GM19397 (cell line): ENCODE data around the gene GRIK5.

Experiments
- ATAC-seq: cut with Tn5 transposase; IDR thresholded peaks from one replicate; pipeline ENCODE4 v1.9.1; 2021; ENCODE audit warnings: mild to moderate bottlenecking, moderate library complexity; ENCODE audit not compliant: unreplicated experiment

The GRIK5 gene

DNA sequence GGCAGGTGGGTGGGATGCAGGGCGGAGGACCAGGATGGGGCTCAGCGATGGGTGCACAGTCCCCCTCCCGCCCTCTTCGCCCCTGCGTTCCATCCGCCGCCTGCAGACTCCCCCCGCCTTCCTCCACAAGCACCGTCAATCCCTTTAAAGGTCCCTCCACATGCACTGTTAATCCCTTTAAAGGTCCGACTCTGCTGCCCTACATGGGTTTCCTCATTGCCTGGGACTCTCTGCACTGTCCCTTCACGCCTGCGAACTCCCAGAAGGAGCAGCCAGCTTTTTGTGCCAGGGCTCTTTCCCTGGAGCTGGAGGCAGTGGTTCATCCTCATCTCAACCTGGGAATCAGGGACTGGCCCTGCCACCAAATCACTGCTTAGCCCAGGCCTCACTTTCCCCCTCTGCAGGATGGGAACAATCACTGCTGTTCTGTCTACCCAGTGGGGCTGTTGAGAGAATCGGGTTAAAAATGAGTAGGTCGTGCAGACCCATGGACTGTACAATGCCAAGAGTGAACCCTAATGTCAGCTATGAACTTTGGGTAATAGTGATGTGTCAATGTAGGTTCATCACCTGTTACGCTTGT, 26.3 kb upstream of the GRIK5 start:
- ATAC-seq: no peak

DNA sequence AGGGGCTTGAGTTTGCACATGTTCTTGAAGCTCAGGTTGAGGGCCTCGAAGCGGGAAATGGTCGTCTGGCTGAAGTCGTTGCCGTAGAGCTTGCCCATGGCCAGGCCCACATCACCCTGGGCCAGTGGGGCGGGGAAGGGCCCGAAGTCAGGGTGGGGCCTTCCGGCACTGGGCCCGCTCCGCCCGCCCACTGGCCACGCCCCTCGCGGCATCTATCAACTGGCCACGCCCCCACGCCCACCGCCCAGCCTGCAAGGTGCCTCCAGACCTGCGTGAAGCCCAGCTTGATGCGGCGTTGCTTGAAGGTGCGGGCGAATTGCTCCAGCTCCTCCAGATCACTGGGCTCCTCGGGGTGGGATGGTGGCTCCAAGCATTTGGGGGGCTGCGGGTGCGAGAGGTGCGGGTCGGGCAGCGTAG, 25.8 kb upstream of the GRIK5 start:
- no peak for ATAC-seq

DNA sequence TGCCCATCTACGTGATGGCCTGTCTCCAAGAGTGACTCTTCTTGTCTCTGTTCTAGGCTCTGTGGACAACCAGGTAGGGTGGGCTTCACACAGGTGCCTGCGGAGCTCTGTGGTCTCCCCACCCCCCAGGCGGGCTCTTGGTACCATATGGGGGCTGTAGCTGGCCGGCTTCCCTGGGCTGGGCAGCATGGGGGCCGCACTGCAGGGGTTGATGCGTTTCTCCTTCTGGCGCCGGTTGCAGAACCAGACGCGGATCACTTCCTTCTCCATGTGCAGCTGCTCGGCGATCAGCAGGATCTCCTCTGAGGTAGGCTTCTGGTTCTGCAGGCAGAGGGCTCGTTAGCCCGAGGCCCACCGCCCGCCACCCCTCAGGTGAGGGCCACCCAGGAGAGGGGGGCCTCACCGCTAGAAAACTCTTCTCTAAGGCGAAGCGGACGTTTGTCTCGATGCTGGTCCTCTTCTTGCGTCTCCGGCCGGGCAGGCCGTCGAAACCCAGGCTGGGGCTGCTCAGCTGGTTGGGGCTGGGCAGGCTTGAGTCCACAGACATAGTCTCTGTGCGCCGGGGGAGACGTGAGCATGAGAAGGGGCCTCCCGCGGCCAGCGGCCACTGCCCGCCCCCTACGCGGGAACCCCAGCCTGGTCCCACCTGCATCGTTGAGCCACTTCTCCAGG, 25.3 kb upstream of the GRIK5 start:
- no peak for ATAC-seq

DNA sequence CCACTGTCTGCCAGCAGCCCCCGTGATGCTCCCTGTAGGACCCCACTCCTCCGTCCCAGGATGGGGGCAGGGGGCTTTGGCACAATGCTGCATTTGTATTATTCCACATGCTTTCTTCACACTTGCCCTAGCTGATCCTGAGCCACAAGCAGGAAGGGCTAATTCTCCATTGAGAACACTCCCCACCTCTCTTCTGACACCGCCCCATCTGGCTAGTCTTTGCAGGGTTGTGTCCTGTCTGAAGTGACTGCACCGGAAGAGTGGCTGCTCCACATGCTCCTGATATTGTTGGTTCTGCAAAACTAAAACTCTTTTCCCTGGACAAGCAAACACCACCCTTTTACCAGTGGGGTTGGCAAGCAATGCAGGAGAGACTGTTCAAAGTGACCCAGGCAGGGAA, 23.9 kb upstream of the GRIK5 start:
- no peak for ATAC-seq

DNA sequence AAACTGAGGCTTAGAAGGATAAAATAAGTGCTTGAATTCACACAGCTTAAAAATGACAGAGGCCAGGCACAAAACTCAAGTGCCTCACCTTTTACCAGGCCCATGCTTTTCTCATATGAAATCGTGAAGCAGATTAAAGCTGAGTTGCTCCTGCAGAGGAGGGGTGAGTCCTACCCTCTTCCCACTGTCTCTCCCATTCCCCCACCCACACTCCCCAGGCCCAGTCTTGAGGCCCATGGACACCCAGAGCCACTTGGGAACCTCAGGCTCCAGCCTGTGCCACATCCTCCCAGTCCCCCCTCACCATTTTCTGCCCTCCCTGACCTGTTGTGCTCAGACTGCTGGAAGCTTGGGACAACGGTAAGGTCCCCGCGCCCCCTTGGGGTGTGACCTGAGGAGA, 23.5 kb upstream of the GRIK5 start:
- no peak for ATAC-seq

DNA sequence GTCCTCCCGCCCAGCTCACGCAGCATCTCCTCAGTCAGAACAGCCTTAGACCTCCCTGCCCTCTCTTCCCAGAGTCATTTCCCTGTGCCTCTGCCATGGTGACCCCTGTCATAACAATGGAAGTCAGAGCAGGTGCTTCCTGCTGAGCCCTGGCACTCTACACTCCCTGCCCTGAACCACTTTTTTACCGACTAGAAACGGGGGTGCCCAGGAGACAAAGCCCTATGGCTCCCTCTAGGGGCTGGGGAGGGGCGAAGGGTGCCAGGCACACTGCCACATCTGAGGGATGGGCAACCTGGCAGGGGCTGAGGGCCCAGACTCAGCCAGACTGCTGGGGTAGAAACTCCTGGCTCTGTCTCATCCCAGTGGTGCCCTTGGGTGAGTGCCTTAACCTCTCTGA, 22.3 kb upstream of the GRIK5 start:
- ATAC-seq: no peak

DNA sequence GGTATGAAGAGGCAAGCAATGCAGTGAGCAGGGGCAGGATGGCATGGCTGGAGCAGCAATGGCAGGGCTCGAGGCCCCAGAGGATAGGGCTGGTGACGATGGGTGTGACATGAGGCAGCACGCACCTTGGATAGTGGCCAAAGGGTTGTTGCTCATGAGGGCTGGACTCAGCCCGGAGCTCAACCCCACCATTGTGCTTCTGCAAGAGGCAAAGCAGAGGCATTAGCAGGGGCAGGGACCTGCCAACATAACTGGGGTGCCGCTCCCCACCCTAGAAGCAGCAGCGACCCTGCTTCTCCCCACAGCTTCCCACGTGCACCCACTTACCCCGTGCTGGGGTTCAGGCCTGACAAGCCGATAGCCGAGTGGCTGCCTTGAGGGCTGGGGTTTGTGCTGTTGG, 21.7 kb upstream of the GRIK5 start:
- ATAC-seq: no peak

DNA sequence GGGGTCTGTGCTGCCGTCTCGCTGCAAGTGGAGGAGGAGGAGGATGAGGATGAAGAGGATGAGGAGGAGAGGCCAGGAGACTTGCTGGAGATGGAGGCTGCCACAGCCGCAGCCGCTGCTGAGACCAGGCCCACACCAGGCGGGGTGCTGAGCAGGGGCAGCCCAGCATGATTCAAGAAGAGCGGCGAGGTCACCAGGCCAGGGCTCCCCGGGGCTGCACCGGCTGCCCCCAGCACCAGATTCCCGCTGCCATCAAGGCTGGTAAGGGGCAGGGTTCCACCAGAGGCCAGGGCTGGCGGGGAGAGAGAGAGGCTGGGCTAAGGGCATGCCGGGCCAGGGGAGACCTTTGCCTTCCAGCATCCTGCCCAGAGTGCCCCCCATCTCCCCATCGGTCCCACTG, 21.3 kb upstream of the GRIK5 start:
- no peak for ATAC-seq

DNA sequence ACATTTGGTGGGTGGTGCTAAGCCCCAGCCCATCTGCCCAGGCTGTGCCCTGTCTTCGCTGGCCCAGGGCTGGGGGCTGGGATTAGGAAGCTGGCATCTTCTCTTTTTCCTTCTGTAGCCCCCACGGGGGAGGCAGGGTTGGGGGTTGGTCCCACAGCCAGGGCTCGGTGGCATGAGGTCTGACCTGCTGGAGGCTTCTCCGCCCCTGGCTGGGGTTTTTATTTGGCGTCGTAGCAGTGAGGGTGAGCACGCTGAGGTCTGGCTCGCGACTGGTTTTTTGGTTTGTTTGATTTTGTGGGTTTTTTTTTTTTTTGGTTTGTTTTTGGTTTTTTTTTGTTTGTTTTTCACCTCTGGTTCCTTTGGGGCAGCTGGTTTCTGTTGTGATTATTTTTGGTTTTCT, 20.7 kb upstream of the GRIK5 start:
- no peak for ATAC-seq

DNA sequence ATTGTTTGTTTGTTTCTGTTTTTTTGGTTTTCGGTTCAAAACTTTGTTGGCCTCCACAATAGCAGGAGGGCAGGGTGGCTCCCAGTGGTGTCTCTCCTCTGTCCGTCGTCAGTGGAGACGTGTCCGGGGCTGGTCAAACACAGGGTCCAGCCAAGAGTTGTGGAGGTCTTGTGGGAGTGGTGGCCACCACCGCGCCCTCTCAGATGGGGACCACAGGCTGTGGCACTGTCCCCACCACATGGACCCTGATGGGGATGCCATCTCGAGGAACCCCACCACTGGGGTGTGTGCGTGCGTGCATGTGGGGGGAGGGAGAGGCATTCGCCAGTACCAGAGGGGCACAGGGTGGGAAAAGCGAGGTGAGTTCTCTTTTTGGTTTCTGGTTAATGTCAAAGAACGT, 19.8 kb upstream of the GRIK5 start:
- no peak for ATAC-seq

DNA sequence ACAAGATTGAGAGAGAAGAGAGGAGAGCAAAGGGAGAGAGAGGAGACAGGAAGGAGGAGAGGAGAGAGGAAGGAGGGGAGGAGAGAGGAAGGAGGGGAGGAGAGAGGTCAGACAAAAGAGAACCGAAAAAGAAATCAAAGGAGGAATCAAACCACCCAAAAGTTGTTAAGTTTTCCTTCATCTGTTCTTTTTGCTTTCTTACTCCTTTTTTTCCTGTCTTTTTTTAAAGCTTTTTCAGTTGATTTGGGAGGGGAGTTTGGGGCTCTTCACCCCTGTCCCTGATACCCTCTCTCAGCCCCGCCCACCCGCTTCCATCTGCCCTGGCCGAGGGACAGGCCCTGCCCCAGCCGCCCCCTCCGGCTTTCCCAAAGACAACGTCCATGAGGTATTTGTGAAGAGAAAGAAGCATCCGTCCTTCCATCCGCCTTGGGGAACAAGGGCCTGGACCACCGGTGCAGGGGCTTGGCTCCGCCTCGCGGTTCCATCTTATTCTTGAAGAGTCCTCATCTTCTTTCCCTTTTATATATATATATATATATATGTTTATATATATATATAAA, 19.3 kb upstream of the GRIK5 start:
- no peak for ATAC-seq

DNA sequence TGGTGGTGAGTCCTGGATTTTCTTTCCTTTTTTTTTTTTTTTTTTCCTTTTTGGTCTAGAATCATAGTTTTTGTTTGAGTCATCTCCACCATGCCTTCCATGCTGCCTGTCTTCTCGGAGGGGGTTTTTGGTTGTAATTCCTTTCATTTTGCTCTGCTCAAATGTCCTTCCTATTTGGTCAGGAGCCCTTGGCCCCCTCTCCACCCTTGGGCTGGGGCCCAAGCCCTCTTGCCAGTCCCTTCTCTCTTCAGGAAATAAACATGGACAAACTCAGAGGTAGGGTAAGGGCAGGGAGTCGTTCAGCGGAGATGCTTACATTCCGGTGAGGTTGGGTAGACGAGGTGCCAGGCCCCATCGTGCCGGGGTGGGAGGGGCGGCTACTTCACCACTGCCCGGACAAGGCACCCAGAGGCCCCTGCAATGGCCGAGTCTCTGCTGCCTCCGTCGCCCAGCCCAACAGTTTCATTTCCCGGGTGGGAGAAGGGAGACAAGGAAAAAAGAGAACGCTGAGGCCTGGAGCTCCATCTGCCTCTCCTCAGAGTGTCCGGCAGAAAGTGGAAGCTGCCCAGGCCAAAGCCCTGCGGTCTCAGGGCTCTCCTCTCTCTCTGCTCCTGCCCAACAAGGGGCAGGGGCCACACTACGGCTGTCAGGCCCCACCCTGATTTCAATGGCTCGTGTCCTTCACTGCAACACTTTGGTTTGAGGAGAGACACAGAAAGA, 18.6 kb upstream of the GRIK5 start:
- no peak for ATAC-seq

DNA sequence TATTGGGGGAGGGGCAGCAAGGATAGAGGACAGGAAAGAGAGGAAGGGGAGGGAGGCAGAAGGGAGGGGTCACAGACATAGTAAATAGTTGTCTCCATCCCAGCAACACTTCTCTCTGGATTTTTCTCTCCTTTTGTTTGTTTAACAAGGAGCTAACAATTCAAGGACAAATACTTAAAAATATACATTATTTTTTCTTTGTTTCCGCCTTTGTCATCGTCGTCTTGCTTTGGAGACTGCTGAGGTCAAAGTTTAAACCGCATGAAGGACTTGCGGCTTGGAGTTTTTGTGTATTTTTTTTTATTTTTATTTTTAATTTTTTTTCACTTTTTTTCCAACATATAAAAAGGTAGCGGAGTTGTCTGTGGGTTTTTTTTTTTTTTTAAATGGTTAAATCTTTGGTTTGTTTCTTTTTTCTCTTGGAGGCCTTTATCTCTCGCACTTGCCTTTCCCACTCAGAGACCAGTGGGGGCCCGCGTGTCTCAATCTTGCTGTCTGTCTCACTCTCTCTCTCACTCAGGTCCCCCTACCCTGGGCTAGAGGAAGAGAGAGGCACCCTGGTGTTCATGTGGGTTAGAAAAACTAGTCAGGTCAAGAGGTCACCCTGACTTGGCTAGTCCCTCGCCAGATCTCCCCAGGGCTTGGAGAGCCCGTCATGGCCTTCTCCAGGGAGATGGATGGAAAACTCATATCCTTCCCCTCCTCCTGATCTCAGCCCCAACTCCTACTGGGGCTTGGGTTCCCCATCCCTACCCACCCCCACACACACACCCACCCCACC, 17.0 kb upstream of the GRIK5 start:
- ATAC-seq: no peak

DNA sequence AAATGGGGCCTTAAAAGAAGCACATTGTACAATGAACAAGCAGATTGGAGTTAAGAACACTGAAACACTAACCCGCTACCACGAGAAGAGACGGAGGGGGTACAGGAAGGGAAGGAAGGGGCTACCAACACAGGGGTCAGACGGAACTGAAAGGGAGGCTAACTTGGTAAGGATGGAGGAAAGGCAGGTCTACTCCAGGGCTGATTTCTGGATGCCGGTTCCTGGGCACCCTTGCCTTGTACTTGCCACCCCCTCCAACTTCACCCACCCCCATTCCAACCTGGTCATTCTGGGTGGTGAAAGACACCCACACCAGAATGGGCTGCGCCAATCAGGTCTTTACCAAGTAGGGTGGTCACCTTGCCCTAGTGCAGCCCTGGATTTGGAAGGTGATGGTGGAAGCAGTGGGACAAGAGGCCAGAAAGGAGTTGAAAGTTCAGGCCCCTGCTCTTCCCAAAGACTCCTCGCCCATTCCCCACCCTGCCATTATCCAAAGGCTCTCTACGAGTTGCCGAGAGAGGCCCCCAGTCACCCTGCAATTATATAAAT, 16.3 kb upstream of the GRIK5 start:
- no peak for ATAC-seq

DNA sequence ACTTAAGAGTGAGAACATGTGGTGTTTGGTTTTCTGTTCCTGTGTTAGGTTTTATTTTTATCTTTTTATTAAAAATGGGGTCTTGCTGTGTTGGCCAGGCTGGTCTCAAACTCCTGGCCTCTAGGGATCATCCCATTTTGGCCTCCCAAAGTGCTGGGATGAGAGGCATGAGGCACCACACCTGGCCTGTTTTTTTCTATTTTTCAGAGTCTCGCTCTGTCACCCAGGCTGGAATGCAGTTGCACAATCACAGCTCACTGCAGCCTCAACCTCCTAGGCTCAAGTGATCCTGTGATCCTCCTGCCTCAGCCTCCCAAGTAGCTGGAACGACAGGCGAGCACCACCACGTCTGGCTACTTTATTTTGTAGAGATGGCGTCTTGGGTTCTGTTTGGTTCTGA, 13.5 kb upstream of the GRIK5 start:
- ATAC-seq: no peak

DNA sequence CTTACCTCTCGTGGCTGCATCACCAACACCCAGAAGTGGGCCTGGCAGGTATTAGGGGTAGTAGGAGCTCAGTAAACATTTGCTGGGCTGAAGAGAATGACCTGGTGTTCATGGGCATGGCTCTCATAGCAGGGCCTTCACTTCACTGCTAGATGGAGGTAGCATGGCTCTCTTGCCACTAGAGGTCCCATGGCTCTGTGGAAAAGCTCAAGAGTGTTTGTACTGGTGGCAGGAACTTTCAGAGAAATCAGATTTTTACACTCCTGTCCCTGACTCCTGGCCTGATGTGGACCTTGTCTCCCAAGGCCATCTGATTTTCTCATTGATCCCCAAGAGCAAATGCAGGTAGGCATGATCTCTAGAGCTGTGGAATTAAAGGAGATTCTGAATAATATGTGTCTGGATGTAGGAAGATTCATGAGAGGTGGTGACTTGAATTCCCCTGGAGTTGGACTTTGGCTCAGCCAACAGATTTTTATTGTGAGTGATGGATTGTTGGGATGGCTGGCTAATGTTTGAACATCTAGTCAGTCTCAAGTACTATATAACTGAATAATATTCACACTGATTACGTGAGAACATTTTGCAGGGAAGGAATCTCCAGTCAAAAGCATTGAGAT, 11.7 kb upstream of the GRIK5 start:
- no peak for ATAC-seq

DNA sequence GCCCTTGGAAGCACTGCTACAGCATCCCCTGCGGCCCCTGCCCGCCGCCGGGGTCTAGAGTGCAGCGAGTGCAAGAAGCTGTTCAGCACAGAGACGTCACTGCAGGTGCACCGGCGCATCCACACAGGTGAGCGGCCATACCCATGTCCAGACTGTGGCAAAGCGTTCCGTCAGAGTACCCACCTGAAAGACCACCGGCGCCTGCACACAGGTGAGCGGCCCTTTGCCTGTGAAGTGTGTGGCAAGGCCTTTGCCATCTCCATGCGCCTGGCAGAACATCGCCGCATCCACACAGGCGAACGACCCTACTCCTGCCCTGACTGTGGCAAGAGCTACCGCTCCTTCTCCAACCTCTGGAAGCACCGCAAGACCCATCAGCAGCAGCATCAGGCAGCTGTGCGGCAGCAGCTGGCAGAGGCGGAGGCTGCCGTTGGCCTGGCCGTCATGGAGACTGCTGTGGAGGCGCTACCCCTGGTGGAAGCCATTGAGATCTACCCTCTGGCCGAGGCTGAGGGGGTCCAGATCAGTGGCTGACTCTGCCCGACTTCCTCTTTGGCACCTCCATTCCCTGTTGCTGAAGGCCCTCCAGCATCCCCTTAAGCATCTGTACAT, 10.9 kb upstream of the GRIK5 start:
- no peak for ATAC-seq

DNA sequence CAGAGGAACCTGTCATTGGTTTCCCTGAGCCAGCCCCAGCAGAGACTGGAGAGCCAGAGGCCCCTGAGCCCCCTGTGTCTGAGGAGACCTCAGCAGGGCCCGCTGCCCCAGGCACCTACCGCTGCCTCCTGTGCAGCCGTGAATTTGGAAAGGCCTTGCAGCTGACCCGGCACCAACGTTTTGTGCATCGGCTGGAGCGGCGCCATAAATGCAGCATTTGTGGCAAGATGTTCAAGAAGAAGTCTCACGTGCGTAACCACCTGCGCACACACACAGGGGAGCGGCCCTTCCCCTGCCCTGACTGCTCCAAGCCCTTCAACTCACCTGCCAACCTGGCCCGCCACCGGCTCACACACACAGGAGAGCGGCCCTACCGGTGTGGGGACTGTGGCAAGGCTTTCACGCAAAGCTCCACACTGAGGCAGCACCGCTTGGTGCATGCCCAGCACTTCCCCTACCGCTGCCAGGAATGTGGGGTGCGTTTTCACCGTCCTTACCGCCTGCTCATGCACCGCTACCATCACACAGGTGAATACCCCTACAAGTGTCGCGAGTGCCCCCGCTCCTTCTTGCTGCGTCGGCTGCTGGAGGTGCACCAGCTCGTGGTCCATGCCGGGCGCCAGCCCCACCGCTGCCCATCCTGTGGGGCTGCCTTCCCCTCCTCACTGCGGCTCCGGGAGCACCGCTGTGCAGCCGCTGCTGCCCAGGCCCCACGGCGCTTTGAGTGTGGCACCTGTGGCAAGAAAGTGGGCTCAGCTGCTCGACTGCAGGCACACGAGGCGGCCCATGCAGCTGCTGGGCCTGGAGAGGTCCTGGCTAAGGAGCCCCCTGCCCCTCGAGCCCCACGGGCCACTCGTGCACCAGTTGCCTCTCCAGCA, 10.1 kb upstream of the GRIK5 start:
- no peak for ATAC-seq

DNA sequence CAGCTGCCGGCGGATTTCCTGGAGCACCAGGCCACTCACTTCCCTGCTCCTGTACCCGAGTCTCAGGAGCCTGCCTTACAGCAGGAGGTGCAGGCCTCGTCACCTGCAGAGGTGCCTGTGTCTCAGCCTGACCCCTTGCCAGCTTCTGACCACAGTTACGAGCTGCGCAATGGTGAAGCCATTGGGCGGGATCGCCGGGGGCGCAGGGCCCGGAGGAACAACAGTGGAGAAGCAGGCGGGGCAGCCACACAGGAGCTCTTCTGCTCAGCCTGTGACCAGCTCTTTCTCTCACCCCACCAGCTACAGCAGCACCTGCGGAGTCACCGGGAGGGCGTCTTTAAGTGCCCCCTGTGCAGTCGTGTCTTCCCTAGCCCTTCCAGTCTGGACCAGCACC, 9.3 kb upstream of the GRIK5 start:
- no peak for ATAC-seq
